HG03565 (cell line): ENCODE measurements around the gene TAS2R16.
"Not testable (repeated sequence)": the region's sequence is repeated elsewhere in the genome, so short reads cannot be mapped to it uniquely, and the experiment has no call there.

Source experiments
- ATAC-seq: cut with Tn5 transposase; IDR thresholded peaks from one replicate; pipeline ENCODE4 v1.9.1; 2021; ENCODE audit warnings: mild to moderate bottlenecking, moderate library complexity; ENCODE audit not compliant: unreplicated experiment

TAS2R16 gene

DNA sequence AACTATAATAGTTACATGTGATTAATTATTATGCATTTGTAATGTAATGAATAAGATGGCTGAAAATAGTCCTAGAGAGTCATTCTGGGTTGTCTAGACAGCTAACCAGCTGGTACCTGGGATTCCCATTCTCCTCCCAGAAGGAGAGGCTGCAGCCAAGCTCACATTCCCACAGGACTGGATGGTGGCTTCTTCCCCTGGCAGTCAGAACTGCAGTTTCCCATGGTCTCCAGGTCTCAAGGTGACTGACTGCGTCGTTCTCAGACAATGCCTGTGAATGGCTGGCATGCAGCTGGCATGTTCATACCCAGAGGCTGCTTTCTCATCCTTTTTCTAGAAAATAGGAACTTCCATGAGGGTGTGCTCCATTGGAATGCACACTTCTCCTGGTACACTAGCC, 21.3 kb downstream of the TAS2R16 start:
- no peak for ATAC-seq

DNA sequence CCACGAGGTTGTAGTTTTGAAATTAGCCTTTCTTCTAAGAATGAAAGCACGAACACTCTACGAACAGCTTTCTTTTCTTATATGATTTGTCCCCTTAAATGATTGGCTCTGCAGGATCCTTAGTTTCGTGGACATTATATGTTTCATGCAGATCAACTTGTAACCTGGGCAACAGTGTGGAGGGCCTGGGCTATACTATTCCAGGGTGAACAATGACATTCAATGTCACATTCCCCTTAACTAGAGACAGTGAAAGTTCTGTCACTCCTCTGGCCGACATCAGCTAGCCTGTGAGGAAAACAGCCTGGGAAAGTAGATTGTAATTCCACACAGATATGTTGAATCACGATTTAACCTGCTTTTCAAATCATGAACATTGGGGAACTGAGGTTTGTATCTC, 23.4 kb downstream of the TAS2R16 start:
- ATAC-seq = no peak

DNA sequence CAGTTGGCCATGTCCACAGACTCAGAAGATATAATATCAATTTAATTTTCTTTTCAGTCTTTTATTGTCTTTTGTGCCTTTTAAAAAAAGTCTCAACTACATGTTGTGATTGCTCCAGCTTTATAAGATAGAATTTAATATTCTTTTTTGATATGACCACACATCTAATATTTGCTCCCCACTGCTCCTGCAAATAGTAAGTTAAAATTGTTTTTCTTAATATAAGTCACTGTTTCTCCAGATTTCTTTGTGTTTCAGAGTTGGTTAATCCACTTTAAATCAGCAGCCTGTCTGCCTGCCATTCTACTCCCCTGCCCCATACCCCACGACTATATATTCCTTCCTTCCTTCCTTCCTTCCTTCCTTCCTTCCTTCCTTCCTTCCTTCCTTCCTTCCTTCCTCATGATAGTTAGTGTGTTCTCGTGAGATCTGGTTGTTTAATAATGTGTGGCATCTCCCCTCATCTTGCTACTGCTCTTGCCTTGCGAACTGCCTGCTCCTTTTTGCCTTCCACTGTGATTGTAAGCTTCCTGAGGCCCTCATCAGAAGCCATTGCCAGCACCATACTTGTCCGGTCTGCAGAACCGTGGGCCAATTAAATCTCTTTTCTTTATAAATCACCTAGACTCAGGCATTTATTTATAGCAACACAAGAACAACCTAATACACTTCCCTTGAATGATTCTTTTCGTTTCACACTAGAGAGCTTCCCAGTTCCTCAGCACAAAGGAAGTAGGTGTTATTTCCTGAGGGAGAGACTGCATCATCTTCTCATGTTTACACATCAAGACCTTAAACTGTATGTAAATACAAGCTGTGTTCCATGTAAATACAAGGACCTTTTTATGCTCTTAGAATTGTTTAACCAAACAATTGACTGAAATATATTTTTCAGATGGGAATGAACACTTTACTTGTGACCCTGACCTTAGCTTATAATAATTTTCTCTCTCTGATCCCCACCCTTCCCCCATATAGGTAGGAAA, 24.5 kb downstream of the TAS2R16 start:
- no peak for ATAC-seq

GRCh38 chr7:122968389-122968788, 27.1 kb downstream of the TAS2R16 start:
- no peak for ATAC-seq

DNA sequence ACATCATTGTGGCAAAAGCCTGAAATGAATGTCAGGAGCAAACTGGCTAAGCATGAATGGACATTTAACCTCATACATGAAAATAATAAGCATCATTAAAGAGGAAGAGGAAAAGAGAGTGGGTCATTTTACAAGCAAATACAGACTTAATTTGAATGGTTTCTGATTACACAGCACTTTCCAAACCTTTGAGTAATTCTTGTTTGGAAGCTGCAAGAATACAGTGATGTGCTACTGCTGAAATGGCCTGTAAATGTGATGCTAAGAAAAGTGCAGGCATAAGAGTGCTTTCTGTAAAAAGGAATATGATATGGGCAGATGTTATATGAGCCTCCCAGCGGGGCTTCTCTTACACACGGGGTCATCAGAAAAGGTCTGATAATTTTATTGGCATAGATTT, 30.2 kb downstream of the TAS2R16 start:
- no peak for ATAC-seq

DNA sequence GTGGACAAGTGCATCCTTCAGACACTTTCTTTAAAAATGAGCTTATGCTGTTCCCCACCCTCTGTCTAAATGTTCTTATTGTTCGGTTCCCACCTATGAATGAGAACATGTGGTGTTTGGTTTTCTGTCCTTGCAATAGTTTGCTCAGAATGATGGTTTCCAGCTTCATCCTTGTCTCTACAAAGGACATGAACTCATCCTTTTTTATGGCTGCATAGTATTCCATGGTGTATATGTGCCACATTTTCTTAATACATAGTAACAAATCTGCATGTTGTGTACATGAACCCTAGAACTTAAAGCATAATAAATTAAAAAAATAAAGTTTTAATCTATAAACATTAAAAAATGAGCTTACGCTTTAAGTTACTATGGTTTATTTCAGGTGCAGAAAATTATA, 41.8 kb downstream of the TAS2R16 start:
- not testable (repeated sequence) for ATAC-seq

GRCh38 chr7:122951006-122951405, 44.5 kb downstream of the TAS2R16 start:
- ATAC-seq = no peak

- ATAC-seq = no peak
Observed at GRCh38 chr7:122949186-122949585, 46.3 kb downstream of the TAS2R16 start.
